GM12872 (cell line): ENCODE measurements around the gene DENND6B.

Source experiments
- CTCF ChIP-seq: IDR thresholded peaks from 3 replicates; pipeline ENCODE4 v1.5.1; 2011; ENCODE audit warnings: low read depth, mild to moderate bottlenecking, low read length, moderate library complexity; ENCODE audit not compliant: insufficient read depth

Gene DENND6B

GRCh38 chr22:50287731-50288130 lies 39.1 kb downstream of the DENND6B start:
- no peak for TF ChIP-seq CTCF

GRCh38 chr22:50286701-50287318 lies 40.0 kb downstream of the DENND6B start:
- no peak for TF ChIP-seq CTCF

GRCh38 chr22:50286275-50286674 lies 40.5 kb downstream of the DENND6B start:
- no peak for TF ChIP-seq CTCF

DNA sequence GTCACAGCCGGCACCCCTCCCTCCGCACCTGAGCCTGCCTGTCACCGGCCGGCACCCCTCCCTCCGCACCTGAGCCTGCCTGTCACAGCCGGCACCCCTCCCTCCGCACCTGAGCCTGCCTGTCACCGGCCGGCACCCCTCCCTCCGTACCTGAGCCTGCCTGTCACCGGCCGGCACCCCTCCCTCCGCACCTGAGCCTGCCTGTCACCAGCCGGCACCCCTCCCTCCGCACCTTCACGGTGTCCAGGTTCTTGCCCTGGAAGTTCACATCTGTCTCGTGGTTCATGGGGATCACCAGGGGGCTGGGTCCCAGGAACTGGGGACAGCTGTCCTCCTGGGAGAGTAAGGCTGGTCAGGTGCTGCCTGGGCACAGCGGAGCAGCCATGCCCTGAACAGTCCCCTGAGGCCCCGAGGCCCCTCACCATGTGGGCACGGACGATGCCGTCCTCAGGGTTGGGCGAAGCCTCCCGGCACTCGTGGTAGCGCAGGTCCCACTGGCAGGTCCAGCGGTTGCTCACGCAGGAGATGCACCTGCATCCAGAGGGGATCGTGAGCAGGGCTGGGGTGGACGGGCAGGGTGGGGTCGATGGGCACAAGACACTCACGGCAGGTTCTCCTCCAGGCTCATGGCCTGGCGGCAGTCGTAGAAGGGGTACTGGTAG lies 41.1 kb downstream of the DENND6B start:
- no peak for TF ChIP-seq CTCF

DNA sequence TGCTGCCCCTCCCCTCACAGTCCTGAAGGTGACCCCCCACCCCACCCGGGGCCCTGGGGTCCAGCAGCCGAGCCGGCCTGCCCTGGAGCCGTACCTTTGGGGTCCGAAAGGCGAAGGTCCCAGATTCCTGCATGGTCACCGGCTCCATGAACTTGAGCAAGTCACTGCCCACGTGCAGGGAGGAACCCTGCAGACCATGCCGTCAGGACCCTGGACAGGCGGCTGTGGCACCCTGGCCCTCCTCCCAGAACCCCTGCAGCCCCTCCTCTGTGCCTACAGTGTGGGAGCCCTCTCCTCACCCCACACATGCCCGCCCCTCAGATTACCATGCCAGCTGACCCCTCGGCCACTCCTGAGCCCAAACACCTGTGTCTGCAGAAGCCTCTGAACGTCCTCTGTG lies 42.3 kb downstream of the DENND6B start:
- TF ChIP-seq CTCF = no peak

- TF ChIP-seq CTCF = no peak
Measured at GRCh38 chr22:50283821-50284220, 43.0 kb downstream of the DENND6B start.

DNA sequence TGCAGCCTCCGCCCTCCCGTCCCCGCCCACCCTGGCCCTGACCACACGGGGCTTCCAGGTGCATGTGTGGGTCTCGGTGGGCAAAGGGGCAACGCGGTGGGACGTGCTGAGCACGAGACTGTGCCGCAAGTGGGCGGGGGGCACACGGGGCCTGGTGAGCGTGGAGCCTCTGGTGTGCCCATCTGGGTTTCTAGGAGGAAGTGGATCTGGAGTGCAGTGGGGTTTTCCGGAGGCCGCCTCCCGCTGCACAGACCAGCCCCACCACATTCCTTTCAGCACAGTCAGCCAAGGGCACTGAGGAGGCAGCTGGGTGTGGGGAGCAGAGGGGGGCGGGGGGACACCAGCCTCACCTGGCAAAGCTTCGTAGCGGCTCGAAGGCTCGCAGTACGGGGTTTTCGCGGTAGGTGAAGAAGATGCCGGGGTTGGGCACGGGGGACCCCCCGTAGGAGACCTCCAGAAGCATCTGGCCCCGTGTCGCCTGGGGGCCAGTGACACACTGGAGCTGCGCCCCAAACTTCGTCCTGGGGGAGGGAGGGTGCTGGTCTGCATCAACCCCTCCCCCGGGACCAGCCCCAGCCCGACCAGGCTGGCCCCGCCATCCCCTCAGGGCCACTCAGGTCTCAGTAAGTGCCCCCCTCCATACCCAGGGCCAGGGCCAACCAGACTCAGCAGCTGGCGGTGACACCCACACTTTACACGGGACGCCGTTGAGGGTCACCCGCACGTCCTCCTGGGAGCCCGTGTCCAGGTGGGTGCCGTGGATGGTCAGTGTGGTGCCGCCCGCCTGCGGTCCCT lies 44.3 kb downstream of the DENND6B start:
- TF ChIP-seq CTCF = no peak
